ACHN (cell line): ENCODE results near the gene JOSD2.

ENCODE experiments used
- DNase-seq: peaks from one replicate; pipeline ENCODE4 v3.0.0-alpha.2; 2015
- in situ Hi-C: cut with HindIII; loops from 2 replicates; pipeline ENCODE4 v1.10.0; 2017; ENCODE audit warnings: low sequenced_read_pairs, low pct_ligation_motif_present, low pct_unique_long_range_greater_than_20kb

Gene JOSD2, protein sequence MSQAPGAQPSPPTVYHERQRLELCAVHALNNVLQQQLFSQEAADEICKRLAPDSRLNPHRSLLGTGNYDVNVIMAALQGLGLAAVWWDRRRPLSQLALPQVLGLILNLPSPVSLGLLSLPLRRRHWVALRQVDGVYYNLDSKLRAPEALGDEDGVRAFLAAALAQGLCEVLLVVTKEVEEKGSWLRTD

DNA sequence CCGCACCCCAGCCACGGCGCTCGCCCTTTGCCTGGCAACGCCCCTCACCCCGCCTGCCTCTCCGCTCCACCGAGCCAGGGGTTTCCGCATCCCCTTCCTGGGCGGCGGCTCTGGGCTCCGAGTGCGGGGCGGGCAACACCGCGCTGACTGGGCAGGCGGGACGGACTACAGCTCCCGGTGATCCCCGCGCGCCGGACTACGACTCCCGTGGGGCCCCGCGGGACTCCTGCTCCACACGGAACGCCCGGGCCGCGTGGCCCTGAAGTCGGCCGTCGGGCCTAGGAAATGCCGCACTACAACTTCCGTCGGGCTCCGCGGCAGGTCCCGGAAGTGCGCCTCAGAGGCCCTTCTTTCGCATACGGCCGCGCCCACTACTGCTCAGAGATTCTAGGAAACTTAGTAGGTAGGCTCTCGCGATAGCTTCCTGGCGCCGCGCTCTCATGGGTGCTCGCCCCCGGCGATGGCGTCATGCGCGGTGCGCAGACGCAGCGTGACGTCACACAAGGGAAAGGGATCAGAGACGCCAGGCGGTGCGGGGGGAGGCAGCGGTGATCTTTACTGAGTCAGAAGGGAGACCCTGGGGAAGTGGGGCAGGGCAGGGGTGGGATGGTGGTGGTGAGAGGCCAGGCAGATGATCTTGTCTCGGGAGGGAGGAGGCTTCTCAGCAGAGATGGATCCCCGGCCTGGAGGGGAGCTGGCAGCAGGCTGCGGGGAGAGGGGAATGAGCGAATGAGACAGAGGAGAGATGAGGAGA is at the start of gene JOSD2:
Gene JOSD2 (minus strand): TSS at position 123 of the 754 bp plus-strand sequence. CDS start 760 bp downstream, outside the sequence.
- DNase-seq: peak; percentile 99
- in situ Hi-C loops: no loop called here

DNA sequence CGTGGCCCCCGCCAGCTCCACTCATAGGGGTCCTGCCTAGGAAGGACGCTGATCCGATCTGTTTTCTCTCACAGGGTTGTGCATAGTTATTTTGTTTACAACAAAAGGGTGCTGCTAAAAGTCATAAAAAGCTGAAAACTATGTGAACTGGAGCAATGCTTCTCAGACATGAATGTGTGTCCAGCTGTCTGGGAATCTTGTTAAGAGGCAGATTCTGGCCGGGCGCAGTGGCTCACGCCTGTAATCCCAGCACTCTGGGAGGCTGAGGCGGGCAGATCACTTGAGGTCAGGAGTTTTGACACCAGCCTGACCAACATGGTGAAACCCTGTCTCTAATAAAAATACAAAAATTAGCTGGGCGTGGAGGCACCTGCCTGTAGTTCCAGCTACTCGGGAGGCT is 48.6 kb upstream of the JOSD2 start:
- in situ Hi-C loops: no loop called here

DNA sequence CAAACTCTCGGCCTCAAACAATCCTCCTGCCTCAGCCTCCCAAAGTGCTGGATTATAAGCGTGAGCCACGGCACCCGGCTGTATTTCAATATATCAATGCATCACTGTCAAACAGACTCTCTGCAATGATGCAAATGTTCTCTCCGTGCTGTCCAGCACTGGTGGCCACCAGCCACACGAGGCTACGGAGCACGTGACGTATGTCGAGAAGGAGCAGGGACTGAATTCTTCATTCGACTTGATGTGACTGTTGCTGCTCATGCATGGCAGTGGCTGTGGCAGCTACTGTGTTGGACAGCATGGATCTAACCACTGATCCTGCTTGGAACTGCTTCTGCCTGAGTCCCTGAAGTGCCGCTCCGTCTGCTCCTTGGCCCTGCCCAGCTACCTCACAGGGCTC is 47.5 kb upstream of the JOSD2 start:
- in situ Hi-C loops: no loop called here
- DNase-seq: no peak

More for the DNA sequence above, 48.6 kb upstream of the JOSD2 start:
- no peak for DNase-seq

DNA sequence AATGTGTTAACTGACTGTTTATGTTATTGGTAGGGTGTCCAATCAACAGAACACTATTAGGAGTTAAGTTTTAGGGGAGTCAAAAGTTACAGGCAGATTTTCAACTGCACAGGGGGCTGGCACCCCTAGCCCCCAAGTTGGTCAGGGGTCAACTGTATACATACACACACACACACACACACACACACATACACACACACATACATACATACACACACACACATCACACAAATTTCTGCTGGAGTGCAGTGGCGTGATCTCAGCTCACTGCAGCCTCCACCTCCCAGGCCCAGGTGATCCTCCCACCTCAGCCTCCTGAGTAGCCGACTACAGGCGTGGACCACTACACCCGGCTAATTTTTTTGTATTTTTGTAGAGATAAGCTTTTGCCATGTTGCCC is 47.0 kb upstream of the JOSD2 start:
- no peak for DNase-seq
- in situ Hi-C loops: no loop called here

DNA sequence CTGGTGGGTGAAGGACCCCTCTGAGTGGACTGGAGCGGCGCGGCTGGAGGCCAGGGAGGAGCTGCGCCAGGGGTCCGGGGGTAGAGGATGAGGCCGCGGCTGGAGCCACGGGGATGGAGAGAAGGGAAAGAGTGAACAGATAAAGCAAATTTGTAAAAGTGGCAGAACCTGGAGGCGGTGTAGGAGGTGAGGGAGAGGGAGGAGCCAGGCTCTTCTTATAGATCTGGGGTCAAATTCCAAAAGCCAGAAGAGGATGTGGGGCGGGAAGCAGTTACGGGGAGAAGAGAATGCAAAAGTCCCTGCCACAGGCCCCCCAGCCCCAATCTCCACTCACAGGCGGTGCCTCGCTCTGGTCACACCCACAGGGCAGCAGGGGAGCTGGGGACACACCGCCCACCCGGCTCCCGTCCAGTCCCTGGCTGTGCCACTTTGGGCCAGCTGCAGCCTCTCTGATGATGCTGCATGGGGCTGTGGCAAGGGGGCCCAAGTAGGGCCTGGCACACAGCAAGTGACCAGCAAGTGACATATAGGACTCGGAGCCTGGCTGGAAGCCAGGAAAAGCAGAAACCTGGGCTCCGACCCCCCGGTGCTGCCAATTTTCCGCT is 46.1 kb upstream of the JOSD2 start:
- in situ Hi-C loops: no loop called here
- no peak for DNase-seq

DNA sequence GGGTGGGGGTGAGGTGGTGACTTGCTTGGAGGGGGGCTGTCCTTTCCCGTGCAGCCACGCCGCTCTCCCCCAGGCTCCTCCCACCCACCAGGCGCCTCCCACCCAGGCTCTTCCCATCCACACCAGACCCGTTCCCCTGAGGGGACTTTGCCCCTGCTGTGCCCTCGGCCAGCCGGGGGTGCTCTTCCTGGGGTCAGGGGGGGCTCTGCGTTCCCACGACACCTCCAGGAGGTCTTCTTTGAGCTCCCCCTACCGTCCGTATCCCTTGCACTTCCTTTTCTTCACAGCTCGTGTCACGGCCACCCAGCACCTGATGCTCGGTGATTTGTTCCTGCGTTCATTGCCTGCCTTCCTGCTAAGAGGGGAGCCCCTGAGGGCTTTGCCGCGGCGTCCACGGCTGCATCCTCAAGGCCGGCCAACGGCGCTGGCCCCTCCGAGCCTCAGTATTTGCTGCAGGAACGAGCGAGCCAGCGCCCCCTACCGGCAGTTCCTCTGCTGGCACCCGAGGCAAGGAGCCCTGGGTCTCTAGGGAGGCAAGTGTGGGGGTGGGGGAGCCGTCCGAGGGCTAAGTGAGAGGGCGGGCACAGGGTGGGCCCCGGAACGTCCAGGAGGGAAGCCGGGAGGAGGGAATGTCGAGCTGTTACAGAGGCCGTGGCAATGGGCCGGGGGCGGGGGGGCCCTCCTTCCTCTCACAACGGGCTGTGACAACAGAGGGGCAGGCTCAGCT is 45.5 kb upstream of the JOSD2 start:
- in situ Hi-C loops: no loop called here
- DNase-seq: peak; percentile 78

DNA sequence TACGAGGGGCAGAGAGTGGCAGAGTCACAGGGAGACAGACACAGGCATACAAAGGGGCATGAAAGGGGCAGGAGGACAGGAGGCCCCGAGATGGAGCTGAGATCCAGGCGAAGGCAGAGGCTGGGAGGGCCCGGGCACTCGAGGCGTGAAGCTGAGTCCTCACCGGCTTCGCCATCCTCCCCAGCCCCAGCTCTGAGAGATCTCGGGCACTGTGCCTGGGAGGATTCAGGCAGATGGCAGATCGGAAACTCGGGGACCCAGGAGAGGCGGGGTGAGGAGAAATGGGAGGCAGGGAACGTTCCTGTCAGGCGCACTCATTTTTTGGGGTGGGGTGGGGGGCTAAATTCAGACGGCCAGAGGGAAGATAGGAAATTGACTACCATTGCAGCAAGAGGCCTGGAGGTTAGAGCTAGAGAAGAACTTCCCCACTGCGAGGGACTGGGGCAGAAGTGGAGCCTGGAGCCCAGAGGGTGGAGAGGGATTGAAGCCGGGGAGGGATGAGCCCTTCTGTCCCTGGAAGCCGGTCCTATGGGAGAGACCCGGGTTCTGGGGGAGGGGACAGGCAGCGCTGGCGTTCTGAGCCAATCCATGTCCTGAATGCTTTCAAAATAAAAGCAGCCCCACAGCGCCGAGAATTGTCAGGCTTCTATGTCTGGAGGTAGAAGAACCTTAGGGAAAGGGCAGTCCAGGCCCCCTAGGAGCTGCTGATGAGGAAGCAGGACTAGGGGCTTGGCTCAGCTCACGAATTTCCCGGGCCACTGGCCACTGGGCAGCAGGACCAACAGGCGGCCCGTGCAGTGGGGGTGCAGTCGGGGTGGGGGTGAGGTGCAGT is 44.7 kb upstream of the JOSD2 start:
- in situ Hi-C loops: no loop called here
- peak; percentile 27 for DNase-seq

DNA sequence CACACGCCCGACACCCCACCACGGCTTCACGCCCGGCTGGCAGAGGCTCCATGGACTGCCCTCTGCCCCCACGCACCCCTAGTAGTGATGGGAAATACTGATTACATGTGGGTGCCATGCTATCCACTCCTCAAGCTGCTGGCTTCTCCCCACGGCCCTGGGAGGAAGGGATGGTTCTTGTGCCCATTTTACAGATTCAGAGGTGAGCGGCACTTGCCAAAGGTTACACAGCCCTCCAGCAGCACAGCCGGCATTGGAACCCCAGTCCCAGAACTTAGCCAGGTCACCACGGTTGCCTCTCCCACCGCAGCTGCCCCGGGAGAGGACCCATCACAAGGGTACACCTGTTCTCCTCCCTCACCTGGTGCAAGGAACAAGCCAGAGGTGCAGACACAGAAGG is 44.0 kb upstream of the JOSD2 start:
- DNase-seq: no peak
- in situ Hi-C loops: no loop called here

DNA sequence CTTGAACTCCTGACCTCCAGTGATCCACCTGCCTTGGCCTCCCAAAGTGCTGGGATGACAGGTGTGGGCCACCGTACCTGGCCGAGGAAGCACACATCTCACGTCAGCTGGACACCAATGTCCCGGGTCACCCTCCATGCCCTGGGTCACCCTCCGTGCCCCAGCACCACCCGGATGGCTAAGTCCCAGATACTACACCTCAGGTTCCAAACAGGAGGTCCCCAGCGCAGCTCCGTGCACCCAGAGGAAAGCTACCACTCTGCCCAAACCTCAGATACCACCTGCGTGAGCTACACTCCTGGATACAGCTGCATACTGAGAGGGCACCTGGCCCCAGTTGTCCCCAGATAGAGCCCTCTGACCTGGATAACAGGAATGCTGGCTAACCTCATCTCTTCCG is 43.2 kb upstream of the JOSD2 start:
- in situ Hi-C loops: no loop called here
- DNase-seq: no peak

DNA sequence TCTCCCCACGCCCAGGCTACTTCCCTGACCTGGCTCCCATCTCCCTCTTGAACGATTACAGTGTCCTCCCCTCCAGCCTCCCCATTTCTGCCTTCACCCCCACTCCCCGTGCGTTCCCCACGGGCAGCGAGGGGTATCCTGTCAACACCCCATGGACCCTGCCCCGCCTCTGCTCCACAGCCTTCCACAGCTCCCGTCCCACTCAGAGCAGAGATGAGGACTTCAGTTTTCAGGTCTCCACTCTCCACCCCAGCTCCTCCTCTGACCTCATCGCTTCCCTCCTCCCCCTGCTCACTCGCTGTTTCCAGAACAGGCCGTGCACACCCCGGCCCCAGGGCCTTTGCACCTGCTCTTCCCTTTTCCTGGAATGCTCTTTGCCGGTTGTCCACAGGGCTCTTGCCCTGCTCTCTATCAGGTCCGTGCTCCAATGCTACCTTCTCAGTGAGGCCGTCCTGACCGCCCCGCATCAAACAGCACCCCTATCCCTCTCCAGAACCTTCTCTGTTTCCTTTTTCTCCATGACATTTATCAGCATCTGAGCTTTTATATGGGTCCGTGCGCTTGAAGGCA is 42.2 kb upstream of the JOSD2 start:
- no peak for DNase-seq
- in situ Hi-C loops: no loop called here

DNA sequence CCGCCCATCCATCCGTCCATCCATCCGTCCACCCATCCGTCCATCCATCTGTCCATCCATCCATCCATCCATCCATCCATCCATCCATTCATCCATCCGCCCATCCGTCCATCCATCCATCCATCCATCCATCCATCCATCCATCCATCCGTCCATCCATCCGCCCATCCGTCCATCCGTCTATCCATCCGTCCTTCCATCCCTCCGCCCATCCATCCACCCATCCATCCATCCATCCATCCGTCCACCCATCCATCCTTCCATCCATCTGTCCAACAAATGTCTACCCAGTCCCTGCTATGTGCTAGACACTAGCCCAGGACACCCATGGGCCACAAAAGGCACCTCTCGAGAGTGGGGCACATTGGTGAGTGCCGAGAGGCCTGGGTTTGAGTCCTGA is 41.5 kb upstream of the JOSD2 start:
- no peak for DNase-seq
- in situ Hi-C loops: no loop called here

DNA sequence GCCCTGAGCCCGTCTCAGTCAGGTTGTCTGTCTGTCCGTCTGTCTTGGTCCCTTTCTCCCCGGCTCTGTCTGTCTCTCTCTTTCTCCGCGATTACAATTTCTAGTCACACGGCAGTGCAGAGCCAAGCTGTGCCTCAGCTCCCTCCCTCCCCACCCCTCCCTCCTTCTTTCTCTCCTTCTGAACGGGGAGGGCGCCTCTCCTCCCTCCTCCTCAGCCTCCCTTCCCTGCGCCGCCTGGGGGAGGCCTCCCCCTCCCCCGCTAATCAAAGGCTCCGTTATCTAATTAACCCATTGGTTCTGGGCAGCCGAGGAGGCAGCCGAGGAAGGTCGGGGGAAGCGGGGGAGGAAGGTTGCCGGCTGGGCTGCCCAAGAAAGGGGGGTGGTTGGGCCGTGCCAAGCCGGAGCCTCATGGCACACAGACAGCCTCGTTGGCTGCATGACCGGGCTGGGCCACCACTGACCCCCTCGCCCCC is 40.8 kb upstream of the JOSD2 start:
- in situ Hi-C loops: no loop called here
- DNase-seq: no peak

DNA sequence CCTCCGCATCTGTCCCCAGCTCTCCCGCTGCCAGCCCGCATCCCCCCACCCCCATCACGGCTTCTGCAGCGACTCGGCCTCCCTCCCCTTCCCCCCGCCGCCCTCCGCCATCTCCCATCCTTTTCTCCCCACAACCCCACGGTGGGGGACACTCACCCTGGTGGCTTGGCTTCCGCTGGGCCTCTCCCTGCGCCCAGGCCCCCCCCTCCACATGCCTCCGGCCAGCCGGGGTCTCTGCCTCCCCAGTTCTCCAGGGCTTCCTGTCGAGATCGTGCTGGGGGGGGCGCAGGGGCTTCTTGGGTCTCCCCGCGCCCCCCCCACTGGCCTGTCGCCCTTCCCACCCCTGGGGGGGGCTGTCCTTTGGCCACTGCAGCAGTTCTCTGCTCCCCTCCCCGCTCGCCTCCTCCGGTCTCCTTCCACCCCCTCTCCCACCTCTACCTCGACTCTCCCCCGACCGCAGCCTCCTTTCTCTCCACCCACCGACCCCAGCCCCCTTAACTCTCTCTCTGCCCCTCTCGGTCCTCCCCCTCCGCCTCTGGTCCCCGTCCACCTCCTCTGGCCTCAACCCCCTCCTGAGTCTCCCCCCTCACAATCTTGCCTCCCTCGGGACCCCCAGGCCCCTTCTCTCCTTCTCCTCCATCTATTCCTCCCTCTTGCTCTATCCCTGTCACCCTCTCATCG is 40.2 kb upstream of the JOSD2 start:
- in situ Hi-C loops: no loop called here
- DNase-seq: no peak

DNA sequence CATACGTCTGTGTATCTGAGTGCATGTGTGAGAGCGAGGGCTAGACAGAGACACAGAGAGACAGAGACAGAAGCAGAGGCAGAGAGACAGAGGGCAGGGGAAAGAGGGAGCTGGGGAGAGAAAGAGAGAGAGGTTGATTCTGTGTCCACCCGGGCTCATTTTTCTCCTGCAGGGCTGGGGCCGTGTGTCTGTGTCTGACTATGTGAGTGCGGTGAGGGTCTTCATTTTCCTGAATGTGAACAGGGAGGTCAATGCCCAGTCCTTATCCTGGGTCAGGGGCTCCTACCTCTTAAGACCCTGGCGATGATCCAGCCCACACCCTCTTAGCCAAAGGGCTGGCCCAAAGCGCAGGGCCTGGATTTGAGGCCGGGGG is 39.6 kb upstream of the JOSD2 start:
- in situ Hi-C loops: no loop called here
- DNase-seq: no peak

DNA sequence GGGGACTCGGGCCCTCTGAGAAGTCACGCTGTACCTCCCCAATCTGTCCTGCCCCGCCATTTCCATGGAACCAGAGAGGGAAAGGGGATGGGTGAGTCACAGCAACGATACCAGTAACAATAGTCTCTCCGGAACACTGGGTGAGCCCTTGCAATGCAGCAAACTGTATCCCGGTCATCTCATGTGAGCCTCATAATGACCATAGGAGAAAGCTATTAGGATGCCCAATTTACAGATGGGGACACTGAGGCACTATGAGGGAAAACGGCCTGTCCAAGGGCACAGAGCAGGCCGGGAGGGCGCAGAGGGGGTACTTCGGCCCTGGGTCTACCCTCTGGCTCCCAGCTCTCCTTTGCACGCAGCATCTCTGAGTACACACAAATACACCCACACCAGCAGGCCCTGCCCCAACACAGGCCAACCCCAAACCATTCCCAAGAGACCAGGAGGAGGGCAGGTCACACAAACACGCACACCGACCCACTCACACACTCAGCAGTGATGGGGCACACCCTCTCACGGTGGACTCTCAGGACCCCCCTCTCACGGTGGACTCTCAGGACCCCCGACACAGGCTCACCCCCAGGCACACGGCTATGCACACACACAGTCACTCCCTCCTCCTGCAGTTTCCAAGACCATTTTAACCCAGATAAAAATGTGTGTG is 39.1 kb upstream of the JOSD2 start:
- in situ Hi-C loops: no loop called here
- DNase-seq: no peak

DNA sequence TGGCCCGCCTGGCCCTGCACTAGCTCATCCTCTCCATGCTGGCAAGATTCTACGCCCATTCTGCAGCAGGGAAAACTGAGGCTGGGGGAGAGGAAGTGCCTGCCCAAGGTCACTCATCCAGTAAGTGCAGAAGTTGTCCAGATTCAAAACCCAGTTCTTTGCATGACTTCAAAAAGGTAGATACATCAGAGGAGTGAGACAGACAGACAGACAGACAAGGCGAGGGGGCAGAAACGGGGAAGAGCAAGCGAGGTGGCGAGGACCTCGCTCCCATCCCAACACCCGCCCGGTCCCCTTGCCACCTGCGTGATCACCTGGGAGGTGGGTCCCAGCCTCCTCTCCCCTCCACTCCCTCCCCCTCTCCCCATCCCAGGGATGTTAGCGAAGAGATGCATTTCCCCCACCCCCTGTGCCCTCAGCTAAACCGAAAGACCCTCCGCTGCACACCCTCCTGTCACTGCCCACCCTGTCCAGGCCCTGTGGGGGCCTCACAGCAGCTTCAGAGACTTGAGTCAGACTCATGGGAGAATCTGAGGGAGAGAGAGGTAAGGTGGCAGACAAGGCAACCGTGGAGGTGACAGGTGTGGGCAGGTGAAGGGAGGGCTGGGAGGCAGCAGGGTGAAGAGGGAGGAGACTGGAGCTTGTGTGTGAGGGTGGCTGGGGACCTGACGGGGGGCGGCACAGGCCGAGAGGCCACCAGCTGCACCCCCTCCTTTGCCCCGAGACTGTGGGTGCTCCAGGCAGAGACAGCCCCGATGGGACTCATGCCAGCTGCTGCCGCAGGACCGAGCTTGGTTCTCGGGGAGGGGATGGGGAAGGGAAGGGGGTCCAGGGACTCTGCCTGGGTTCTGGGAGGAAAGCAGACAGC is 38.3 kb upstream of the JOSD2 start:
- in situ Hi-C loops: no loop called here
- DNase-seq: no peak
